WTC11 (cell line): ENCODE results near the gene WDR91. TPM values are rescaled to one million over a fixed set of nuclear protein-coding genes. Genes with fewer than 3 reads are reported as not detected.
"Not testable (repeated sequence)": the region's sequence is repeated elsewhere in the genome, so short reads cannot be mapped to it uniquely, and the experiment has no call there.

Experiments
- ATAC-seq: fragments of 200-7000 bp; cut with Tn5 transposase; 2 replicates; pipeline ENCODE4 v1.10.0; 2021; ENCODE audit warnings: mild to moderate bottlenecking, moderate library complexity
- CTCF ChIA-PET: fragments of 300-600 bp; sonication (Branson Sonifier 250); formaldehyde crosslinking; loops from one replicate; lab custom pipeline; 2021; ENCODE audit warnings: antibody characterized with exemption; lab: Charles Lee
- POLR2A ChIA-PET: fragments of 350-600 bp; sonication (Branson Sonifier 250); formaldehyde crosslinking; loops from one replicate; lab custom pipeline; 2021; ENCODE audit warnings: antibody characterized with exemption; lab: Charles Lee
- DNase-seq: peaks from one replicate; pipeline ENCODE4 v3.0.0; 2021; ENCODE audit warnings: low spot score
- H3K27ac Mint-ChIP-seq: 2 replicates; pipeline ENCODE4 v1.8.0; 2021; ENCODE audit warnings: mixed read lengths
- H3K27me3 Mint-ChIP-seq: 2 replicates; pipeline ENCODE4 v1.8.0; 2021; ENCODE audit warnings: low read depth, mild to moderate bottlenecking, moderate library complexity, mixed read lengths
- H3K36me3 Mint-ChIP-seq: 2 replicates; pipeline ENCODE4 v1.8.0; 2021; ENCODE audit warnings: mixed read lengths
- H3K4me1 Mint-ChIP-seq: 2 replicates; pipeline ENCODE4 v1.8.0; 2022; ENCODE audit warnings: mixed read lengths
- H3K4me3 Mint-ChIP-seq: 2 replicates; pipeline ENCODE4 v1.8.0; 2021; ENCODE audit warnings: mild to moderate bottlenecking, moderate library complexity, mixed read lengths
- H3K9me3 Mint-ChIP-seq: 2 replicates; pipeline ENCODE4 v1.8.0; 2021; ENCODE audit warnings: mixed read lengths
- KAT7 ChIP-seq: sonication (generic); formaldehyde crosslinking; IDR thresholded peaks from 2 replicates; pipeline ENCODE4 v1.8.1; 2023; ENCODE audit warnings: missing genetic modification reagents, mild to moderate bottlenecking, borderline replicate concordance
- NFE2L1 ChIP-seq: sonication (generic); formaldehyde crosslinking; IDR thresholded peaks from 2 replicates; pipeline ENCODE4 v1.8.1; 2023; ENCODE audit warnings: missing genetic modification reagents
- NFYB ChIP-seq: sonication (generic); formaldehyde crosslinking; conservative IDR thresholded peaks from 2 replicates; pipeline ENCODE4 v1.8.0; 2022; ENCODE audit warnings: low read depth, missing genetic modification reagents
- NR3C1 ChIP-seq: sonication (generic); formaldehyde crosslinking; conservative IDR thresholded peaks from 2 replicates; pipeline ENCODE4 v1.8.1; 2023; ENCODE audit warnings: low read depth, mild to moderate bottlenecking, missing genetic modification reagents
- RELA ChIP-seq: sonication (generic); formaldehyde crosslinking; IDR thresholded peaks from 2 replicates; pipeline ENCODE4 v1.8.1; 2022; ENCODE audit warnings: missing genetic modification reagents, mild to moderate bottlenecking, borderline replicate concordance
- SMAD4 ChIP-seq: sonication (generic); formaldehyde crosslinking; IDR thresholded peaks from 2 replicates; pipeline ENCODE4 v1.8.0; 2022; ENCODE audit warnings: mild to moderate bottlenecking, missing genetic modification reagents
- USF1 ChIP-seq: sonication (generic); formaldehyde crosslinking; IDR thresholded peaks from 2 replicates; pipeline ENCODE4 v1.8.0; 2022; ENCODE audit warnings: mild to moderate bottlenecking, missing genetic modification reagents
- ZNF138 ChIP-seq: sonication (generic); formaldehyde crosslinking; conservative IDR thresholded peaks from 2 replicates; pipeline ENCODE4 v1.8.1; 2022; ENCODE audit warnings: mild to moderate bottlenecking, moderate library complexity, missing genetic modification reagents
- total RNA-seq: library from RNA; stranded (reverse); gene quantifications from 3 replicates; pipeline ENCODE4 v1.2.3, GENCODE V29; 2021
- TF ChIP-seq, protein P1 (sequence below): fragments of 250-450 bp; sonication (Bioruptor Pico); IDR thresholded peaks from 2 replicates; pipeline ENCODE4 v1.9.0; 2021; ENCODE audit warnings: mild to moderate bottlenecking
- TF ChIP-seq, protein P2 (sequence below): sonication (generic); formaldehyde crosslinking; IDR thresholded peaks from 2 replicates; pipeline ENCODE4 v1.8.0; 2022; ENCODE audit warnings: missing genetic modification reagents
- TF ChIP-seq, protein P3 (sequence below): fragments of 200-600 bp; IDR thresholded peaks from 2 replicates; pipeline ENCODE4 v1.8.0; 2022; ENCODE audit warnings: antibody characterized with exemption

WDR91 gene
- total RNA-seq, 1 experiment from 2014 or later = 12.0 TPM

- POLR2A ChIA-PET = interaction anchor here (0.7 kb wide), 1 partner anchor 78 kb away, joined by 4 read pairs; no protein-coding TSS in a partner anchor
- DNase-seq (no peak), ATAC-seq (no peak)
- TF ChIP-seq, protein P1, sequence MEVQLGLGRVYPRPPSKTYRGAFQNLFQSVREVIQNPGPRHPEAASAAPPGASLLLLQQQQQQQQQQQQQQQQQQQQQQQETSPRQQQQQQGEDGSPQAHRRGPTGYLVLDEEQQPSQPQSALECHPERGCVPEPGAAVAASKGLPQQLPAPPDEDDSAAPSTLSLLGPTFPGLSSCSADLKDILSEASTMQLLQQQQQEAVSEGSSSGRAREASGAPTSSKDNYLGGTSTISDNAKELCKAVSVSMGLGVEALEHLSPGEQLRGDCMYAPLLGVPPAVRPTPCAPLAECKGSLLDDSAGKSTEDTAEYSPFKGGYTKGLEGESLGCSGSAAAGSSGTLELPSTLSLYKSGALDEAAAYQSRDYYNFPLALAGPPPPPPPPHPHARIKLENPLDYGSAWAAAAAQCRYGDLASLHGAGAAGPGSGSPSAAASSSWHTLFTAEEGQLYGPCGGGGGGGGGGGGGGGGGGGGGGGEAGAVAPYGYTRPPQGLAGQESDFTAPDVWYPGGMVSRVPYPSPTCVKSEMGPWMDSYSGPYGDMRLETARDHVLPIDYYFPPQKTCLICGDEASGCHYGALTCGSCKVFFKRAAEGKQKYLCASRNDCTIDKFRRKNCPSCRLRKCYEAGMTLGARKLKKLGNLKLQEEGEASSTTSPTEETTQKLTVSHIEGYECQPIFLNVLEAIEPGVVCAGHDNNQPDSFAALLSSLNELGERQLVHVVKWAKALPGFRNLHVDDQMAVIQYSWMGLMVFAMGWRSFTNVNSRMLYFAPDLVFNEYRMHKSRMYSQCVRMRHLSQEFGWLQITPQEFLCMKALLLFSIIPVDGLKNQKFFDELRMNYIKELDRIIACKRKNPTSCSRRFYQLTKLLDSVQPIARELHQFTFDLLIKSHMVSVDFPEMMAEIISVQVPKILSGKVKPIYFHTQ (CRISPR knock-in tag) = no peak
- TF ChIP-seq NR3C1 (CRISPR knock-in tag) (no peak), SMAD4 (CRISPR knock-in tag) (no peak), KAT7 (no peak), USF1 (CRISPR knock-in tag) (no peak), RELA (CRISPR knock-in tag) (no peak)
- TF ChIP-seq, protein P2, sequence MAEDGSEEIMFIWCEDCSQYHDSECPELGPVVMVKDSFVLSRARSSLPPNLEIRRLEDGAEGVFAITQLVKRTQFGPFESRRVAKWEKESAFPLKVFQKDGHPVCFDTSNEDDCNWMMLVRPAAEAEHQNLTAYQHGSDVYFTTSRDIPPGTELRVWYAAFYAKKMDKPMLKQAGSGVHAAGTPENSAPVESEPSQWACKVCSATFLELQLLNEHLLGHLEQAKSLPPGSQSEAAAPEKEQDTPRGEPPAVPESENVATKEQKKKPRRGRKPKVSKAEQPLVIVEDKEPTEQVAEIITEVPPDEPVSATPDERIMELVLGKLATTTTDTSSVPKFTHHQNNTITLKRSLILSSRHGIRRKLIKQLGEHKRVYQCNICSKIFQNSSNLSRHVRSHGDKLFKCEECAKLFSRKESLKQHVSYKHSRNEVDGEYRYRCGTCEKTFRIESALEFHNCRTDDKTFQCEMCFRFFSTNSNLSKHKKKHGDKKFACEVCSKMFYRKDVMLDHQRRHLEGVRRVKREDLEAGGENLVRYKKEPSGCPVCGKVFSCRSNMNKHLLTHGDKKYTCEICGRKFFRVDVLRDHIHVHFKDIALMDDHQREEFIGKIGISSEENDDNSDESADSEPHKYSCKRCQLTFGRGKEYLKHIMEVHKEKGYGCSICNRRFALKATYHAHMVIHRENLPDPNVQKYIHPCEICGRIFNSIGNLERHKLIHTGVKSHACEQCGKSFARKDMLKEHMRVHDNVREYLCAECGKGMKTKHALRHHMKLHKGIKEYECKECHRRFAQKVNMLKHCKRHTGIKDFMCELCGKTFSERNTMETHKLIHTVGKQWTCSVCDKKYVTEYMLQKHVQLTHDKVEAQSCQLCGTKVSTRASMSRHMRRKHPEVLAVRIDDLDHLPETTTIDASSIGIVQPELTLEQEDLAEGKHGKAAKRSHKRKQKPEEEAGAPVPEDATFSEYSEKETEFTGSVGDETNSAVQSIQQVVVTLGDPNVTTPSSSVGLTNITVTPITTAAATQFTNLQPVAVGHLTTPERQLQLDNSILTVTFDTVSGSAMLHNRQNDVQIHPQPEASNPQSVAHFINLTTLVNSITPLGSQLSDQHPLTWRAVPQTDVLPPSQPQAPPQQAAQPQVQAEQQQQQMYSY (CRISPR knock-in tag) = no peak
- H3K9me3 Mint-ChIP-seq = no peaks in the 10 kb centered on the region
- H3K27me3 Mint-ChIP-seq = no peaks in the 10 kb centered on the region
- H3K4me3 Mint-ChIP-seq = no peak overlapping the region
- H3K36me3 Mint-ChIP-seq = no peaks in the 10 kb centered on the region
- H3K27ac Mint-ChIP-seq = no peak overlapping the region
- CTCF ChIA-PET = interaction anchor here (1.4 kb wide), 1 partner anchor 40 kb away, joined by 7 read pairs; no protein-coding TSS in a partner anchor
- peaks cover 8% of the 10 kb centered on the region for H3K4me1 Mint-ChIP-seq
These were observed 23.4 kb upstream of the WDR91 start for GRCh38 chr7:135234727-135235126.

DNA sequence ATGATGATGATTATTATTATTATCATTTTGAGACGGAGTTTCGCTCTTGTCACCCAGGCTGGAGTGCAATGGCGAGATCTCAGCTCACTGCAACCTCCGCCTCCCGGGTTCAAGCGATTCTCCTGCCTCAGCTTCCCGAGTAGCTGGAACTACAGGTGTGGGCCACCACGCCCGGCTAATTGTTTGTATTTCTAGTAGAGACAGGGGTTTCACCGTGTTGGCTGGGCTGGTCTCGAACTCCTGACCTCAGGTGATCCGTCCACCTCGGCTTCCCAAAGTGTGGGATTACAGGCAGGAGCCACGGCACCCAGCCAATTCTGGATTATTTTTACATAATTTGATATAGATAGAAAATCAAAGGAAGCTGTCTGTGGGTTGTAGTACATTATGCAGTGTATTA, 22.8 kb upstream of the WDR91 start:
- CTCF ChIA-PET, H3K27me3 Mint-ChIP-seq, H3K27ac Mint-ChIP-seq, POLR2A ChIA-PET, H3K36me3 Mint-ChIP-seq, H3K4me1 Mint-ChIP-seq, H3K9me3 Mint-ChIP-seq, DNase-seq, H3K4me3 Mint-ChIP-seq, ATAC-seq: not testable (repeated sequence)

DNA sequence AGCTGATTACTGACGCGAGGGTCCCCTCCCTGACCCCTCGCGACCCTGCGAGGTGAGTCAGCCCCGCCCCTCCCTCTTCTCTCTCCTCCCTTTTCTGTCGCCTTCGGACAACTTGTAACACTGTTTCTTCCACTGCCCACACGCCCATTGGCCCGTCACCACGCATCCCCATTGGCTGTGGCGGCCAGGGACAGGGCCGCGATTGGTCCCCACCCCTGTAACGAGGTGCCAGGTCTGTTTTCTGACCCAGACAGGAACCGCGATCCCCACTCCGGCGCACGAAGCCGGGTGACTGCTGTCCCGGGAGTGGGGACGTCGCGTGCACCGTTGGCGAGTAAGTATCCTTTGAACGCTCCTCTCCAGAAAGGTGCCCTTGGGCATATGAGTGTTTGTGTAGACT, 22.2 kb upstream of the WDR91 start, which contains the start of gene STRA8:
STRA8 (plus strand) TSS at position 269 of the 400 bp plus-strand sequence. CDS start 6,687 bp downstream, outside the sequence.
- Mint-ChIP-seq H3K4me3 (no peak within 1 kb of the TSS), H3K4me1 (no peaks in the 10 kb centered on the region), H3K36me3 (no peaks in the 10 kb centered on the region), H3K27me3 (no peaks in the 10 kb centered on the region), H3K27ac (no peak within 1 kb of the TSS), H3K9me3 (no peaks in the 10 kb centered on the region; the same call in 1 of the 2 replicates)
- CTCF ChIA-PET = interaction anchor here (1.3 to 1.6 kb wide), 3 partner anchors 41 to 247 kb away, joined by 4 to 7 read pairs (median 5); partner anchors contain the start of gene AGBL3
- DNase-seq (no peak), ATAC-seq (peak; percentile 10)
- no peak for TF ChIP-seq ZNF138
- peak; percentile 23; the same call in 1 of the 2 replicates for TF ChIP-seq NFYB (CRISPR knock-in tag)
- POLR2A ChIA-PET = no interaction called here

GRCh38 chr7:135232720-135233119, 21.4 kb upstream of the WDR91 start:
- H3K9me3 Mint-ChIP-seq = no peaks in the 10 kb centered on the region; the same call in 1 of the 2 replicates
- POLR2A ChIA-PET = no interaction called here

More at GRCh38 chr7:135232720-135233119, 21.4 kb upstream of the WDR91 start:
- no peaks in the 10 kb centered on the region for H3K36me3 Mint-ChIP-seq
- no peak overlapping the region for H3K27ac Mint-ChIP-seq
- DNase-seq (peak; percentile 76), ATAC-seq (peak; percentile 96)
- H3K4me3 Mint-ChIP-seq = no peak overlapping the region
- H3K27me3 Mint-ChIP-seq = no peaks in the 10 kb centered on the region
- TF ChIP-seq, protein P3, sequence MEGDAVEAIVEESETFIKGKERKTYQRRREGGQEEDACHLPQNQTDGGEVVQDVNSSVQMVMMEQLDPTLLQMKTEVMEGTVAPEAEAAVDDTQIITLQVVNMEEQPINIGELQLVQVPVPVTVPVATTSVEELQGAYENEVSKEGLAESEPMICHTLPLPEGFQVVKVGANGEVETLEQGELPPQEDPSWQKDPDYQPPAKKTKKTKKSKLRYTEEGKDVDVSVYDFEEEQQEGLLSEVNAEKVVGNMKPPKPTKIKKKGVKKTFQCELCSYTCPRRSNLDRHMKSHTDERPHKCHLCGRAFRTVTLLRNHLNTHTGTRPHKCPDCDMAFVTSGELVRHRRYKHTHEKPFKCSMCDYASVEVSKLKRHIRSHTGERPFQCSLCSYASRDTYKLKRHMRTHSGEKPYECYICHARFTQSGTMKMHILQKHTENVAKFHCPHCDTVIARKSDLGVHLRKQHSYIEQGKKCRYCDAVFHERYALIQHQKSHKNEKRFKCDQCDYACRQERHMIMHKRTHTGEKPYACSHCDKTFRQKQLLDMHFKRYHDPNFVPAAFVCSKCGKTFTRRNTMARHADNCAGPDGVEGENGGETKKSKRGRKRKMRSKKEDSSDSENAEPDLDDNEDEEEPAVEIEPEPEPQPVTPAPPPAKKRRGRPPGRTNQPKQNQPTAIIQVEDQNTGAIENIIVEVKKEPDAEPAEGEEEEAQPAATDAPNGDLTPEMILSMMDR = peak; percentile 18; the same call in 1 of the 2 replicates
- TF ChIP-seq NFE2L1 (CRISPR knock-in tag) = no peak
- CTCF ChIA-PET = interaction anchor here (0.6 to 1.7 kb wide), 16 partner anchors 8 to 575 kb away, joined by 3 to 7 read pairs (median 4); partner anchors contain the start of genes AGBL3 and WDR91
- H3K4me1 Mint-ChIP-seq = no peaks in the 10 kb centered on the region
